ENCODE data around the gene GANC.

DNA sequence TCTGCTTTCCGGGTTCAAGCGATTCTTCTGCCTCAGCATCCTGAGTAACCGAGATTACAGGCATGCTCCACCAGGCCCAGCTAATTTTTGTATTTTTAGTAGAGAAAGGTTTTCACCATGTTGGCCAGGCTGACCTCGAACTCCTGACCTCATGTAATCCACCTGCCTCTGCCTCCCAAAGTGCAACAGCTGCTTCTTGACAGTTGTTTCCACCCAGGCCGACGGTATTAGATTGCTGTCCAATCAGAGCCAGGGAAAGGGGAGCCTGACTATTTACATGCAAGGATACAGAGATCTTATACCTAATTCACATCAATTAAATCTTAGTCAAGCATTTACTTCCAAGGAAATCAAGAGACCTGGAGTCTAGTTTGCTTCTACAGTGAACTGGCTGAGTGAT lies 82.3 kb downstream of the GANC start:
- TF ChIP-seq, protein P1, sequence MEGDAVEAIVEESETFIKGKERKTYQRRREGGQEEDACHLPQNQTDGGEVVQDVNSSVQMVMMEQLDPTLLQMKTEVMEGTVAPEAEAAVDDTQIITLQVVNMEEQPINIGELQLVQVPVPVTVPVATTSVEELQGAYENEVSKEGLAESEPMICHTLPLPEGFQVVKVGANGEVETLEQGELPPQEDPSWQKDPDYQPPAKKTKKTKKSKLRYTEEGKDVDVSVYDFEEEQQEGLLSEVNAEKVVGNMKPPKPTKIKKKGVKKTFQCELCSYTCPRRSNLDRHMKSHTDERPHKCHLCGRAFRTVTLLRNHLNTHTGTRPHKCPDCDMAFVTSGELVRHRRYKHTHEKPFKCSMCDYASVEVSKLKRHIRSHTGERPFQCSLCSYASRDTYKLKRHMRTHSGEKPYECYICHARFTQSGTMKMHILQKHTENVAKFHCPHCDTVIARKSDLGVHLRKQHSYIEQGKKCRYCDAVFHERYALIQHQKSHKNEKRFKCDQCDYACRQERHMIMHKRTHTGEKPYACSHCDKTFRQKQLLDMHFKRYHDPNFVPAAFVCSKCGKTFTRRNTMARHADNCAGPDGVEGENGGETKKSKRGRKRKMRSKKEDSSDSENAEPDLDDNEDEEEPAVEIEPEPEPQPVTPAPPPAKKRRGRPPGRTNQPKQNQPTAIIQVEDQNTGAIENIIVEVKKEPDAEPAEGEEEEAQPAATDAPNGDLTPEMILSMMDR (conservative IDR thresholded peaks at IDR 0.05; ENCODE audit: low read length), result no peak
- TF ChIP-seq EZH2phosphoT487 (IDR thresholded peaks at IDR 0.05; ENCODE audit: borderline replicate concordance, low read depth, low read length), result no peak
